Measurements from ENCODE around the gene PLXNA2.
A peak's percentile ranks its signal among the peaks of the same experiment; 100 is the strongest.

PLXNA2 gene

DNA sequence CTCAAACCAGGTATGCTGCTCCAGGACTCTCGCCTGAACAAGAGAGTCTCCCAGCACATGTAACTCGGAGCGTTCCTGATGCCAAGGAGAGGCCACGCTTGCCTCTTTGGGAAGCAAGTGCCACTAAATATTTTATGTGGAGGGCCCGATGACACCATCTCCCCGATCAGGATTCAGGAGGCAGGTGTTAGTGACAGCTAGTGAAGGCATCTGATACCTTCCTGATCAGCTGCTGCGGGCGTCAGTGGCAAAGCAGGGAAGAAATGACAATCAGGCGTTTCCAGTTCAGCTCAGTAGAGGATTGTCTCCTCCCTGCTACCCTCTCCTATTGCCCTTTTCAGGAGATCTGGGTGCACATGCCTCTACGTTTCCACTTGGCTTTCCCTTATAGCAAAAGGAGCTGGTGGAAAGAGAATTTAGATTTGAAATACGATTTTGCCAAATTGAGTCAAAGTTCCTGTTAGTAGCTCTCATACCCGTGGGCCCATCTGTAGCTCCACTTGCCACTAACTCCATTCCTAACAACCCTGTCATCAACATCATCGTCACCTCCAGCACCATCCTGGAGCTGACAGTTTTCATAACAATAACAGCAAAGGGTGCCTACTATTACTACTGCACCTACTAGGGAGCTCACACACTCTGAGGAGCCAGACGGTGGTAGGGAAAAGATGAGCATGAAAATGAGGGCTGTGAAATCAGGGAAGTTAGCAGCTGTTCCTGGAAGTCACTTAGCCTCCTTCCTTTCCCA lies 21.6 kb downstream of the PLXNA2 start:
- DNase-seq: no peak

DNA sequence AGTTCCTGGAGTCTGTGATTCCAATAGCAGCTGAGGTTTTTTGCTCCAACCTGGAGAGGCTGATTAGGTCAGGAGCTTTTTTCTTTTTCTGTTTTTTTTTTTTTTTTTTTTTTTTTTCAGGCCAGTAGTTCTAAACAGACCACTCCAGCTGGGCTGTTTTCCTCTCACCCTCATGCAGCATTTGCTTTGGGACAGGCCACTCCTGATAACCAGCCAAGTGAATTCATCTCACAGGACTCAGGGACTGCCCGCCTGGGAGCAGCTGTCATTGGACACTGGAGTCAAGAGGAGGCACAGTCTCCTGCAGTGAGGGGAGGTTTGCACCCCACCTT lies 22.9 kb downstream of the PLXNA2 start:
- no peak for DNase-seq

DNA sequence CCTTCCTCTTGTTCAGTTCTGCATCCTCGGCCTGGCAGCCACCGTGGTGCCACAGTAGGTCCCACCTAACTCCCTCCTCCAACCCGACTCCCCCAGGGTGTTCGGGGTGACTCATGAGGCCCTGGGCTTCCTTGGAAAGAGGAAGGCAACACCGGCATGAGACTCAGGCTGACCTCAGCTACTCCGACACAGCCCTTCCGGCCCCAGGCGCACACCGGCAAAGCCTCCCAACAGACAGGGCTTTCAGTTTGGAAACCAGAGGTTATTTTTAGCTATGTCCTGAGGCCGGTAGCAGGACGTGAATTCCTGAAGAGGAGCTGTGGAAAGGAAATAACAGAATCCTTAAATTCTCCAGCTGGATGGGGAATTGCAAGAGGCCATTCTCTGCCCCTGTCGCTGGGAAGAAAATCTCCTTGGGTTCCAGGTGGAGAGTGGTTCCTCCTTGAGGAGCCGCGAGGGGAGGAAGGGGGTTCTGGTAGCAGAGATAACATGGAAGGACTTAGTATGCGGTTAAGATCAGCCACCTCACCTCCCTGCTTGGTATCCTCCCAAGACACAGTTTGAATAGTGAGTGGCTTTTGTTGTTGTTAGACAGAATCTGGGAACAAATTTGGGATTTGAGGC lies 24.4 kb downstream of the PLXNA2 start:
- DNase-seq: no peak

DNA sequence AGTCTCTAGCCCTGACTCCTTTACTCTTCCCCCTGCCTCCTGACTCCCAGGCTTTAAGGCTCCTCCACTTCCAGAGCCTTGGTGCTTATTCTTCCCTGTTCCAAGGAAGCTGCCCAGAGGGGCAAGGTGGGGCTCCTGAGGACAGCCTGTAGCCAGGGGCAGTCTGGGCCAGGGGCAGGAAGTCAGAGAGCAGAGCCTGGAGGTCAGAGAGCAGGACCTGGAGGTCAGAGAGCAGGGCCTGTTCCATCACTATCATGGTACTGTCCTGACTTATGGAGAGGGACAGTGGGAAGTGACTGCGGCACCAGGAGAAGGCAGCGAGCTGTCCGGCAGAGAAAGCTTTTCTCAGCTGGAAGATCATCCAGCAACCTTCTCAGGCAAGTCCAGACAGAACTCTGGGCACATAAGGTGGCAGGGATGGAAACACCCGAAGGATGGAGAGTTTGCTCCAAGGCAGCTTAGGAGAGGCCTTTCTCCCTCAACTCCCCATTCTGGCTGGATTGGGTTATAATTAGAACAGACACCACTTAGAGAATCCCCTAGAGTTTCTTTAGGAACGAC lies 25.0 kb downstream of the PLXNA2 start:
- DNase-seq: no peak

DNA sequence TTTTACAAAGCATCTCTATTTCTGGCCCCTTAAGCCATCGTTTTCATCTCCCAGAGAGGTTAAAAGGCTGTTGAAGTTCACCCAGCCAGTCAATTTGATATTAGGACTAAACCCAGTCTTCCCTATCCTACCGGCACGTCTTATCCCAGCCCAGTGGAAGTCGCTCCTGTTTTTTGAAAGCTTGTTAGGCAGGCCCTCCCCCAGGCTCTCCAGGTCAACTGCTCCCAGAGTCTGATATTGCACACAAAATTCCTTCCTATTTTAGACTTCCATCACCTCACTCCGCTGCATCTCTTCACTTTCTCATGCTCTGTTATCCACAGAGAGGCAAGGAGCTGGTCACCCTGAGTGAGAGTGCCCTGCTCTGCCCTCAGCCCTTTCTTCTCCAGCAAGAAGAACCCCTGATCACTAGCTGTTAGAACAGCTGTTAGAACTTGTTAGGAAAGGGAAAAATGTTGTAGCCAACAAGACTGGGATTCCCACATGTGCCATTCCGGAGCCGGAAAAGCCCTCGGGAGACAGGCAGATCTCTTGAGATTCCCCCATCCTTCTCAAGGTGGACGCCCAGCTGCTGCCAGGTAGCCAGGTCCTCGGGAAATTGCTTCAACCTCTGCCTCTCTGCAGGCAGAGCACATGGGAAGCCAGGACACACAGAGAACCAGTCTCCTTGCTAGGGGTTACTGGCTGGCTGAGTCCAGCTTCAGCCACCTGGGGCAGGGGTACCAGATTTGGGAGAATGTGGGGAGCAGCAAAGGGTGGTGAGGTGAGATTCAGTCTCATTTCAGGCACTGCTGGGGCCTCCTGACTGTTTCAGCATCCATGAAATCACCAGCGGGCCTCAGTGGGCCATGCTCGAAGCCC lies 25.7 kb downstream of the PLXNA2 start:
- DNase-seq: no peak

DNA sequence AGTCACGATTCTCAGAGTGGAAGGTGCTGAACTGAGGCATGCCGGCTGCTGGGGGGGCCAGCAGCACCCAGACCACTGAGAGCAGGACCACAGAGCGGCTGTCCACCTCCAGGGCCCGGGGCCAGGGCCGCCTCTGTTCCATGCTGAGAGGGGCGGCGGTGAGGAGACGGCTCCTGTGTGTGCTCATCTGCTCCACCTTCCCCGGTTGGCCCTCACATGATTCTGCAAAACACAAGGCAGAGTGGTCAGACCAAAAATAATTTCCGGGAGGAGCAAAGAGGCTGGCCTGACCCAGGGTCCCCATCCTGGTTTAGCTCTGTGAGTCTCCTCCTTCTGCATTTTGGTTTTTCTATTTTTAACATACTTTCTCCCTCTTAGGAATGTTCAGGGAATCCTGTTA lies 26.4 kb downstream of the PLXNA2 start:
- no peak for DNase-seq

DNA sequence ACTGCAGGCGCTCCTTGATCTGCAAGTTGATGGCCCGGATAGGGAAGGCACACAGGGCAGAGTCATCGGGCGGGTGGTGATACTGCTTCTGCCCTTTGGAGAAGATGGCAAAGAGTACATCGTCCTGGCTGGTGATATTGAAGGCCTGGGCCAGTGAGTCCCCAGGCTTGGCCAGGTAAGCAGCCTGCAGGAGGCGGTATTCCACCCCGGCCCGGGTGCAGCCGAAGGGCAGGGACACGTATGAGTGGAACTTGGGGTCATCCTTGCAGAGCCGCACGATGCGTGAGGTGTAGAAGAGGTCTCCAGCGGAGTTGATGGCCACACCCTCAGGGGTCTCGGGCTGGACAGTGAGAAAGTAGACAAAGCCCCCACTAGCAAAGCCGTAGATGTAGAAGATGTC lies 27.4 kb downstream of the PLXNA2 start:
- no peak for DNase-seq

DNA sequence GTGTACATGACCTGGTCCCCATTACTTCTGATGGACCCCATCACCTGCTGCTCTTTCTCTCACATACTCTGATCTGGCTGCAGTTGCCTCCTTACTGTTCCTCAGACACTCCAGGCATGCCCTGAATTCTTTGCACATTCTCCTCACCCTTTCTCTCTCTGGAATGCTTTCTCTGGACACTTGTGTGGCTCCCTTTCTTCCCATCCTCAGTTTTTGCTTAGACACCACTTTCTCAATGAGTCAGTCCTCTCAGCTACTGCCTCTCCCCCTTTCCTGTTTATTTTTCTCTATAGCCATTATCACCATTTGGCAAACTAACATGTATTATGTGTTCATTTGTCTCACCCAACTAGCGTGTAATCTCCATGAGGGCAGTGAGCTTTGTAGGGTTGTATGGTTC lies 28.1 kb downstream of the PLXNA2 start:
- DNase-seq: no peak

DNA sequence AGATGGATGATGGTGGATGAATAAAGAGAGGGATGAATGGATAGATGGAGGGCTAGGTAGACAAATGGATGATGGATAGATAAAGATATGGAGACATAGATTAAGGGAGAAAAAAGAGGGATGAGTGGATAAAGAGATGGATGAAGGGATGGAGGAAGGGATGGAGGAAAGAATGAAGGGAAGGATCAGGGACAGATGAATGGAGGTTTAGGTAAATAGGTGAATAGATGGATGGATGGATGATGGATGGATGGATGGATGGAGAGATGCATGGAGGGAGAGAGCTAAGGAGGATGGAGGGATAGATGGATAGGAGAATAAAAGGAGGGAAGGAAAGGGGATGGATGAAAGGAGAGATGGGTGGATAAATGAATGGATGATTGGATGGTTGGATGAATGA lies 28.8 kb downstream of the PLXNA2 start:
- DNase-seq: no peak

DNA sequence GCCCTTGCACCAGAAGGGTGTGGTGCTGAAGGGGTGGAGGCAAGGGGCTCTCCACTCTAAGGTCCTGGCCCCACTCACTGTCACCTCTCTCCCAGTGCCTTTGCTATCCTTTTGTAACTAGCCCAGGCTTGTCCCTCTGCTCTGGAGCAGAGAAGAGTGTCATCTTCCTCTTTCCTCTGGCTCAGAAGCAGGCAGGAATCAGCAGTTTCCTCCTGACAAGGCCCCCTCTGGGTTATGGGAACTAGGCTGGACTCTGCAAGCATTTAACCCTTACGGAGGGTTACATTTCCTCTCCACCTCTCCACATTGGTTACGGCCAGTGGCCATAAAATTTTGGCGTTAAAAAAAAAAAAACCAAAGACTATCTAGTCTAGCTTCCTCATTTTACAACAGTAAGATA lies 30.4 kb downstream of the PLXNA2 start:
- DNase-seq: no peak

DNA sequence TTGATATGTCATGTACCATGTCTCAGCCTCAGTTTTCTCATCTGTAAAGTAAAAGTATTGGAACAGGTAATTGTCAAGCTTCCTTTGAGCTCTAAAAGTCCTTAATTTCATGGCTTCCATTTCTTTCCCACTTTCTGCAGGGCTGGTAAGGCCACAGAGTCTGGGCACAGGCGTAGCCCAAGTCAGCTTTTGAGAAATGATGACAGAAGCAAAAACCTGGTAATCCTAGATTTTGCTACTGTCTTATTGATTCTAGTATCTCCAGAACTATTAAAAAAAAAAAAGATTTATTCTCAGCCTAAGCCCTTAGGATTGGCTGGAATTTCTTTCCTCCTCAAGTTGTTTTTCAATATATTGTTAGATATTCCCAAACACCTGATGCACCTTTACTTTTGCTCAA lies 31.3 kb downstream of the PLXNA2 start:
- DNase-seq: no peak

DNA sequence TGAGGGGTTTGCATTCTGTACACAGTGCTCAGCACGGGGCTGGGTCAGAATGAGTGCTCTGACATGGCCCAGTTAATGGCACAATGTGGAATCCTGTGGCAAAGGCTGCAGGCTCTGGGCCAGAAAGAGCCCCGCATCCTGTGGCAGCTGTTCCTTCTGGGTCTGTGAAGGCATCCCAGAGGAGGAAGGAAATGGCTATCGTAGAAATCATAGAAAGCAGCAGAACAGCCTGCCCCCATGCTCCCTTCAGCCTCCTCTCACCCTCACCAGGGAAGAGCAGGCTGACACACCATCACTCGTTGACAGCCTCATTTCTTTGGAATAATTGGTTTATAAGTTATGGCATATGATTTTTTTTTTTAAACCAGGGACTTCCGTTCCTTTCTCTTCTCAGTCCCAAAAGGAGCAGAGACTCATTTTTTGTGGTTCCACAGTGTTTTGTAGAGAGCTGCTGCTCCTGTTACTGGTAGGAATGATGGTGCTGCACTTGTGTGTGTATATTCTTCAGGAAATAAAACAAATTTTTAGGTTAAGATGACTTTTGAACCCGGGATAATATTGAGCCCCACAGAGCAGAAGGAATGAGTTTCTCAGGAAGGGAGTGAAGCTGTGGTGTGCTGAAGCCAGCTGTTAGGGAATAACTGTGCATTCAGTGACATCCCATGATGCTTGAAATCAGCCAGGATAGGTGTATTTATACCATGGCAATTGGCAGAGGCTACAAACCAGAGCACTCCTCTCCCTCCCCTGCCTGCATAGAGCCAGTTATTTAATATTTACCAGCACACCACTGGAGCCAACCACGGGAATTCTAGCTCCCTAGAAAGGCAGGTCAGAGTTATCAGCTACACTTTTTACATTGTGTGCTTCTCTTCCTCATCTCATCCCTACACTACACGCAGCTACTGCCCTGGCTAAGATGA lies 32.0 kb downstream of the PLXNA2 start:
- DNase-seq: no peak

DNA sequence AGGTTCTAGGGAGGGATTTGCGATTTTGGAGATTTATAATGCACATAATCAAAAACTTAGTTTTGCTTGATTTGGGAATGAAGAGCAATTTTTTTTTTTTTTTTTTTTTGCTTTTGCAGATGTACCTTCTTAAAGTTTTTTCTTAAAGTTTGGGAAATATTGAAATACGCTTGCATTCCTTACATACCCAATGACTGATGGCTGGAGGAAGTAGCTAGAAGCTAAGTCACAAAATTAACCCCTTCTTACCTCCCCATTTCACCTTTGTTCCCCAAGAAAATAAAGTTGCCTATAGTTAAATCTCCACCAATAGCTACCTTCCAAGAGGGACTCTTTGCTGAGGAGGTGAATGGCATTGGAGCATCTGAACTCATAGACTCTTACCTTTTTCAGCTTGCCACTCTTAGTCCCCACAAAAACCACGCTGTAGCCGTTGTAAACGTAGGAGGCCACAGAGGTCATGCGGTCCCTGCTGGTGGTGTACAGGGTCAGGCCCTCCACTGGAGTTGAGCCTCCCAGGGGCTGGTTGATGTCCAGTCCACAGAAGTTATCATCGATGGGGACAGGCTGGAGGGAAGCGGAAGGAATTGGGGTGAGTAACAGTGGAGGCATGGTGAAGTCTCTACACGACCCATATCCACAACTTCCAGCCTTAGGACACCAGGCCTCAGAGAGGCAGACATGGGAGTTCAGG lies 34.1 kb downstream of the PLXNA2 start:
- no peak for DNase-seq

DNA sequence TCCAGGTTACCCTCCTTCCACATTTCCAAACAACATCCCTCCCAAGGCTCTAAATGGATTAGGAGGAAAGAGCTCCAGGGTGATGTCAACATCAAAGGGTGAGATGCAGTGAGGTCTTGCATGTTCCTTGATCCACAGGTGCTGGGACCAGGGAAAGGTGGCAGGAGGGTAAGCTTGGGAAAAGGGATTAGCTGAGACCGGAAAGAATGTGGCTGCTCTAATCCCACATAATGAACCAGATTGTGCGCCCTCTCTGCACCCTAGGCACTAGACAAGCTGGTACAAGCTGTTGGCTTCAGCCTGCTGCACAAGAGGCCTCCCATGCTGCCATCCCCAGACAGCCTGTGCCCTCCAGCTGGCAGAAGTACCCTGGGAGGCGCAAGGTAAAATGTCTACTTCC lies 34.9 kb downstream of the PLXNA2 start:
- DNase-seq: peak; percentile 96

DNA sequence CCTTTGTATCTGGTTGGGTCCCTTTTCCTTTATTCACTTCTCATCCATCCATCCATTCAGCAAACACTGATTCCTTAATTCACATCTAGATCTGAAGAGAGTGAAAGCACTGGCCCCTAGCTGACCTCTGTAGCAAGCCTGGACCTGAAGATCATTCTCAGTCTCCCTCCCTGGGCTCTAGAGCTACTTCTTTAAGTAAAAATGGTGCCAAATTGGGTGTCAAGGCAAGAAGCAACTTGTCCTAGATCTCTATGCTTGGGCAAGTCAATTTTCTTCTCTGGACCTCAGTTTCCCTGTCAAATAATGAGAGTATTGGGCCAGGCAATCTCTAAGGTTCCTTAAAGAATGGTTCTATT lies 36.1 kb downstream of the PLXNA2 start:
- DNase-seq: no peak

DNA sequence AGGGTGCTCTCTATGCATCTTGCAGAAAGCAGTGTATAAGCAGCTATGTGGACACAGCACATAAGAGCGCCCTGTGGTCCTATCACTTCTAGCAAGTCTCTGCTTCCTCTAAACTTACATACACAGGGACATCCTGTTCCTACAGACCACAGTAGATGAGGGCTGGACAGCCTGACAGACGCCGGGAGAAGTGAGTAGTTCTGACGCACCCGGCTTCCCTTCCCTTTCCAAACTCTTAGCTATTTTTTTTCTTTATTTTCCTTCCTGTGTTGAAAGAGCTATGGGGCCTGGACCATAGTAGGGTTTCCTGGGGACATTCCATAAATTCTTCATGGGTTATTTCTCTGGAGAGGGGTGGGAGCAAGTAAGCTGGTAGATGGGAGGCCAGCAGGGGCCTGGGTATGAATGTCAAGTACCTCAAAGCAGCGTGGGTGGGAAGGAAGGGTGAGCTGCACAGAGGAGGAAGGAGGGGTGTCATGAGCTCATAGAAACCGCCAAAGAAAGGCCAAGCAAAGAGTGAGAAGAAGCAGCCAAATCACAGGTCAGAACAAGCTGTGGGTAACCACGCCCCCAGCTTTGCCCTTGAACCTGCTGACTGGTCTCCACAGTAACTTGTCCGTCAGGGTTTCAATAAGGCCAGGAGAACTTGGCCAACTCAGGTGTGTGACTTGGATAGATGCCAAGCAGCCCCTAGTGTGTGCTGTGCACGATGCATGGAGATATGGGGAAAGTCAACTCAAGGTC lies 36.6 kb downstream of the PLXNA2 start:
- no peak for DNase-seq

DNA sequence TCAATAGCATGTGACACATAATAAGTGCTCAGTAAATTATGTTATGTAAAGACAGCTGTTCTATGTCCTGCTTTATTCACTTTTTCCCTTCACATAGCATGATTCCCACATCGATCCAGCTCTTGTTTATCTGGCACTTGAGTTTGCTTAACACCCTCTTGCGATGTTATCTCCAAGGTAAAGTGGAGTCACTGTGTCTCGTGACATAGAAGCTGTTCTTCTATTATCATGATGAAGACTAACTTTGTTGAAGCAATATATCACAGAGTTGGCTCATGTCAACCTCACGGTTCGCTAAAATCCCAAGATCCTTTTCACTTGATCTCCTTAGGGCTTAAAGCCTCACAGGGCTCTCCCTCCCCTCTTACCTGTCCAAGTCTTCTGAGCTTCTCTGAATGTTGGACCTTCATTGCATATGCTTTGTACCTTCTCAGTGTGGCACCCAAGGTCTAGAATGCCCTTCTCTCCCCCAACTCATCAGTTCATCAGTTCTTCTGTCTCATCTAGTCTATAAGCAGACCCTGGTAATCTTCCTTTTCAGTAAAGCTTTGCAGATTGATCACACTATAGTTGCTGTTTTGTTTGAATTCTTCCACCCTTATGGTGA lies 38.0 kb downstream of the PLXNA2 start:
- DNase-seq: no peak

DNA sequence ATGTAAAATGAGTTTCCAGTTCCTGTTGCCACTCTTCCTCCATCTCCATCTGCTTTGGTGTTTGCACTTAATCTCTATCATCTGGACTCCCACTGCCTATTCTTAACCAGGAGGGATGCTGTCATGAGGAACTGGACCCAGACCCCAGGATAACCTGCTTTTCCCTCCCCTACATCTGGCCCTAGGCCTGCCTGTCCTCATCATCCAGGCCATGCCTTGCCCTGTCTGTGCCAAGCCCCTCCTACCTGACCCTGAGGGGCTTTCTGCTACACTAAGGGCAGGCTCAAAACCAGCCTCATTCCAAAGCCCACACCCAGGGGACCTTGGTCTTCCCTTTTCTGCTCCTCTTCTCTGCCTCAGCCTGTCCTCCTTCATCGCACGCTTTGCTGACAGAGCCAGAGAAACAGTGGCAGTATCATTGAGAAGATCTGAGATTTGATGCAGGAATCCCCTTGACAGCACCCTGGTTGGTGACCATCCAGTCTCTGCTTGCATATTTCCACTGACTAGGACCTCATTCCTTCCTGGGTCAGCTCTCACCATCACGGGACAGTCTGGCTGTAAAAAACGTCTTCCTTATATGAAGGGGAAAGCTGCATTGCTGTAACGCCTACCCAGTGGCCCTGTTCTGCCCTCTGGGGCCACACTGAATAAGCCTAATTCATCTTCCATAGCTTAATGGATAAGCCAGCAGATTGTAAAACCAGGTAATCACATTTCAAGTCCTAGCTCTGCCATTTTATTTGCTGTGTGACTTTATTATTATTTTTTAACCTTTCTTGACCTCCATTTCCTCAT lies 38.8 kb downstream of the PLXNA2 start:
- DNase-seq: no peak

DNA sequence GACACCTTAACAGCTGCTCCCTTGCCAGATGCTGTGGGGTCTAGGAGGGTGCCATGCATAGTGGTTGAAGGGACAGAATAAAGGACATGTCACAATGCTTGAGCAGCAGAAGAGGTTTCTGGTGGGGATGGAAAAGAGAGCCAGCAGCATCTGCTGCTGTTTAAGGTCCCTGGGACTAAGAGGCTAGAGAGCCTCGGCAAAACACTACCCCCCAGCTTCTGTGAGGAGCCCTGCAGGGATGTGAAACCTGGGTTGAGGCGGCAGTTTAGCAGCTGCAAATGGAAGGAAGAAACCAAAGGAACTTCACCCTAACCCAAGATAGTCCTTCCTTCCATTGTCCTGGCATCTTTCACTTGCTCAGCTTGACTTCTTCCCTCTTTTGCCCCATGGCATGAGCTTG lies 39.4 kb downstream of the PLXNA2 start:
- DNase-seq: no peak
